ENCODE data around the gene RUBCNL.

DNA sequence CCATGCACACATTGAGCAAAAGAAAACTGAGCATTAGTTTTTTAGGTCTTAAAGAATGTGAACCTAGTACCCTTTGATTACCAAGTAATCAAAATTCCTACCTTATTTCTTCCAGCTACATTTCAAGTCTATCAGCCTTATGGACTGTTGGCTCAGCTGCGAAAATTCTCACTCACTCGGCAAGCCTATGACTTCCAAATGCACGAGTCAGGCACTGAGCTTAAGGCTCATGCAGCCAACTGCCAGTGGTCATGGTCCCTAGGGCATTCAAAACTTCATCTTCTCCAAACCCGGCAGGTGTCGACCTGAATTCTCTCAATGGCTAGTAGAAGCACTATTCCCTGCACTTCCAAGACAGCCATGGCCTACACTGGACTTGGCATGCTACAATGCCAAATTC is 41.2 kb downstream of the RUBCNL start:
- TF ChIP-seq POLR2AphosphoS5 (IDR thresholded peaks at IDR 0.05) (no peak), POLR2A (IDR thresholded peaks at IDR 0.05; ENCODE audit: low read depth) (no peak)
- TF ChIP-seq, protein P1, sequence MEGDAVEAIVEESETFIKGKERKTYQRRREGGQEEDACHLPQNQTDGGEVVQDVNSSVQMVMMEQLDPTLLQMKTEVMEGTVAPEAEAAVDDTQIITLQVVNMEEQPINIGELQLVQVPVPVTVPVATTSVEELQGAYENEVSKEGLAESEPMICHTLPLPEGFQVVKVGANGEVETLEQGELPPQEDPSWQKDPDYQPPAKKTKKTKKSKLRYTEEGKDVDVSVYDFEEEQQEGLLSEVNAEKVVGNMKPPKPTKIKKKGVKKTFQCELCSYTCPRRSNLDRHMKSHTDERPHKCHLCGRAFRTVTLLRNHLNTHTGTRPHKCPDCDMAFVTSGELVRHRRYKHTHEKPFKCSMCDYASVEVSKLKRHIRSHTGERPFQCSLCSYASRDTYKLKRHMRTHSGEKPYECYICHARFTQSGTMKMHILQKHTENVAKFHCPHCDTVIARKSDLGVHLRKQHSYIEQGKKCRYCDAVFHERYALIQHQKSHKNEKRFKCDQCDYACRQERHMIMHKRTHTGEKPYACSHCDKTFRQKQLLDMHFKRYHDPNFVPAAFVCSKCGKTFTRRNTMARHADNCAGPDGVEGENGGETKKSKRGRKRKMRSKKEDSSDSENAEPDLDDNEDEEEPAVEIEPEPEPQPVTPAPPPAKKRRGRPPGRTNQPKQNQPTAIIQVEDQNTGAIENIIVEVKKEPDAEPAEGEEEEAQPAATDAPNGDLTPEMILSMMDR (IDR thresholded peaks at IDR 0.05): no peak
